Hair follicle dermal papilla cell (primary cell): Measurements from ENCODE around the gene TBC1D23. TPM values are rescaled to one million over a fixed set of nuclear protein-coding genes. Genes with fewer than 3 reads are reported as not detected.

Experiments
- total RNA-seq: library from RNA; depleted of rRNA; stranded (reverse); fragments of >200 nt; gene quantifications from 2 replicates; pipeline ENCODE4 v1.2.3, GENCODE V29; 2012

The TBC1D23 gene
- total RNA-seq: 65.1 and 69.9 TPM in 2 replicates

GRCh38 chr3:100260685-100261484, at the start of gene TBC1D23:
TBC1D23 (plus strand) TSS chr3:100260992; CDS start chr3:100261019, 27 bp downstream.

GRCh38 chr3:100334488-100335351, 73.9 kb downstream of the TBC1D23 start, which contains the start of gene NIT2:
NIT2 (plus strand) TSS chr3:100334757; CDS start chr3:100334792, 35 bp downstream.

Other genes starting within 250 kb of the TBC1D23 start
- gene FILIP1L, start 146.5 kb upstream of the TBC1D23 start, total RNA-seq: 8.9 and 11.0 TPM in 2 replicates
- 20.1 and 20.5 TPM in 2 replicates for gene NIT2, start 73.8 kb downstream of the TBC1D23 start, total RNA-seq
- gene TOMM70, start 140.1 kb downstream of the TBC1D23 start, total RNA-seq: 53.3 and 54.8 TPM in 2 replicates
- 3.6 and 4.1 TPM in 2 replicates for gene LNP1, start 140.5 kb downstream of the TBC1D23 start, total RNA-seq
- 48.7 and 62.5 TPM in 2 replicates for gene TMEM45A, start 231.6 kb downstream of the TBC1D23 start, total RNA-seq